ENCODE measurements around the gene DNAH12.
"Not testable (repeated sequence)": the region's sequence is repeated elsewhere in the genome, so short reads cannot be mapped to it uniquely, and the experiment has no call there.

Gene DNAH12

GRCh38 chr3:57331078-57331610 is 213.0 kb downstream of the DNAH12 start:
- H3K4me3 ChIP-seq (replicated peaks; ENCODE audit: low read depth, low read length): no peak overlapping the region
- DNase-seq (ENCODE audit: extremely low read depth, low read depth): no peak
- TF ChIP-seq CTCF (IDR thresholded peaks at IDR 0.05; ENCODE audit: low read depth, low read length, missing control alignments): no peak

- not testable (repeated sequence) for DNase-seq (ENCODE audit: extremely low read depth, low read depth); H3K4me3 ChIP-seq (replicated peaks; ENCODE audit: low read depth, low read length)
Observed at GRCh38 chr3:57326498-57326897, 217.6 kb downstream of the DNAH12 start.

DNA sequence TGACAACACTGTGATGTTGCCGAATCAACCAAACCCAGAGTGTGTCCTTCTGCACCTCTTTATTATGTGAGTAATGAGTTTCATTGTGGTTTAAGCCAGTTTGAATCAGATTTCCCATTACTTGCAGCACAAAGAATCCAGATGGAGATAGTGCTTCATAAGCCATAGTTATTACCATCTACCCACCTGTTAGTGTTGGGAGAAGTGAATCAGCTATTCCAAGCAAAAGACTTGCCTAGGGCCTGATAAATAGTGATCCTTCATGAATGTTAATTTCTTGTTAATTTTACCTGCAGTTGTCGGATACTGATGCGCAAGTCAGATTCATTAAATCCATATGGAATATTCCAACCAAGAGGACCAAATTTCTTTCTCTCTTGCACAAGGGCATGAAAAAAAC is 229.9 kb downstream of the DNAH12 start:
- no peak for TF ChIP-seq CTCF (IDR thresholded peaks at IDR 0.05; ENCODE audit: low read depth, low read length, missing control alignments)
- no peak overlapping the region for H3K4me3 ChIP-seq (replicated peaks; ENCODE audit: low read depth, low read length)
- DNase-seq (ENCODE audit: extremely low read depth, low read depth): no peak

DNA sequence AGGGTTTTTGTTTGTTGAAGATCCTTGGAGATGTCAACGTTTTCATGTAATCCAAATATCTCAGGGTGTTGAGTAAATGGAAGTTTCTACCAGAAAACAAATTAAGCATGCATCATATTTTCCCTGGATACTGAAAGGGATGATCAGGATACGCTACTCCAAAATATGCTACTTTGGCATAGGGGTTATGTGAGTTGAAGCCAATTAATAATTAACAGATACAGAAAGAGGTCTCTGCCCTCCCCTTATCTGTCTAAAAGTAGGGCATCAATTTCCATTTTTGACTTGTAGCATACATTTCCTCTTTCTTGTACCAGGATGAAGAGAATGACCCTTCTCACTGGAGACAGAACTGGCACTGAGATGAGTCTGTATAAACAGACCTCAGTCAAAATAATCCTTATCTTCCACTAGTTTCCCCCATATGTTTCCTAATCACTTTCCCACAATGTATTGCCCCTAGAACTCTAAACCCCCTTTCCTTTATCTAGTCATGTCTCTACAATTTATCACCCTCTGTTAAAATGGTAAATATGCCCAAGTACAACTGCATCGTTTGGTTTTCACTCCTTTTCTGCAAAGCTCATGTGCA is 234.3 kb downstream of the DNAH12 start:
- DNase-seq (ENCODE audit: extremely low read depth, low read depth): no peak
- TF ChIP-seq CTCF (IDR thresholded peaks at IDR 0.05; ENCODE audit: low read depth, low read length, missing control alignments): no peak
- no peak overlapping the region for H3K4me3 ChIP-seq (replicated peaks; ENCODE audit: low read depth, low read length)

GRCh38 chr3:57303520-57303919 is 240.6 kb downstream of the DNAH12 start:
- not testable (repeated sequence) for DNase-seq (ENCODE audit: extremely low read depth, low read depth); H3K4me3 ChIP-seq (replicated peaks; ENCODE audit: low read depth, low read length)

GRCh38 chr3:57298041-57298440 is 246.1 kb downstream of the DNAH12 start:
- H3K4me3 ChIP-seq (replicated peaks; ENCODE audit: low read depth, low read length): no peak overlapping the region
- no peak for DNase-seq (ENCODE audit: extremely low read depth, low read depth)

GRCh38 chr3:57292897-57293526 is 251.1 kb downstream of the DNAH12 start:
- H3K4me3 ChIP-seq (replicated peaks; ENCODE audit: low read depth, low read length): no peak overlapping the region
- no peak for TF ChIP-seq CTCF (IDR thresholded peaks at IDR 0.05; ENCODE audit: low read depth, low read length, missing control alignments)
- no peak for DNase-seq (ENCODE audit: extremely low read depth, low read depth)

More at GRCh38 chr3:57298041-57298440, 246.1 kb downstream of the DNAH12 start:
- TF ChIP-seq CTCF (IDR thresholded peaks at IDR 0.05; ENCODE audit: low read depth, low read length, missing control alignments): no peak

All from HFF-Myc (cell line).